GM12872 (cell line): ENCODE results near the gene RIPOR2.

Source experiments
- CTCF ChIP-seq: IDR thresholded peaks from 3 replicates; pipeline ENCODE4 v1.5.1; 2011; ENCODE audit warnings: low read depth, mild to moderate bottlenecking, low read length, moderate library complexity; ENCODE audit not compliant: insufficient read depth

Gene RIPOR2

DNA sequence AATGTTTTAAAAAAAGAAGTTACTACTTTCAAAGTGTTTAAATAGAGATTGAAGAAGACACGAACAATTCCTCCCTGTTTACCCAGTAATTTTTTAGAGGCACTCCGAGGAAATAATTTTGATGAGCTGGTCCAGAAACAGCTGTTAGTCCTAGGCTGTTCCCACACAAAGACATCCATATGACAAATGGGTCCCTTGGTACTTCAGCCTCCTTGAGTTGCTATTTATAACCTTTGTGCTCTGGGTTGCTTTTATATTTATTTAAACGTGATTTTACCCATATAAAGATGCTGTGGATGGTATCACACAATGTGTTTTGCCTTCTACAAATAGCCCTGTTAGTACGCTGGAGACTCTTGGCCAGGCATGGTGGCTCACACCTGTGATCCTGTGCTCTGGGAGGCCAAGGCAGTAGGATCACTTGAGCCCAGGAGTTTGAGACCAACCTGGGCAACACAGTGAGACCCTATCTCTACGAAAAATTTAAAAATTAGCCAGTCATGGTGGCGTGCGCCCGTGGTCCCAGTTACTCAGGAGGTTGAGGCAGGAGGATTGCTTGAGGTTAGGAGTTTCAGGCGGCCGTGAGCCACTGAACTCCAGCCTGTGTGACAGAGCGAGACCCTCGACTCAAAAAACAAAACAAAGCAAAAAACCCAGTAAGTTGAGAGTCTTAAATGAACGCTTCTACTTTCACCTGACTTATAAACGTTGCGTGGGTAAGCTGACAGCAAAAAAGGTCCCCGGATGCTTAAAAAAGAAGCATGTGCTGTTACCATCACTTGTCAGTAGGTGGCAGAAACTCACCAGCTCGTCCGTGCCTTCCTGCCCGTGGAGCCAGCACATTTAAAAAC lies 80.1 kb downstream of the RIPOR2 start:
- peak; percentile 82 for TF ChIP-seq CTCF

GRCh38 chr6:24854077-24854666 lies 81.6 kb downstream of the RIPOR2 start:
- TF ChIP-seq CTCF: no peak

- TF ChIP-seq CTCF: no peak
Observed at GRCh38 chr6:24851086-24851485, 84.7 kb downstream of the RIPOR2 start.

DNA sequence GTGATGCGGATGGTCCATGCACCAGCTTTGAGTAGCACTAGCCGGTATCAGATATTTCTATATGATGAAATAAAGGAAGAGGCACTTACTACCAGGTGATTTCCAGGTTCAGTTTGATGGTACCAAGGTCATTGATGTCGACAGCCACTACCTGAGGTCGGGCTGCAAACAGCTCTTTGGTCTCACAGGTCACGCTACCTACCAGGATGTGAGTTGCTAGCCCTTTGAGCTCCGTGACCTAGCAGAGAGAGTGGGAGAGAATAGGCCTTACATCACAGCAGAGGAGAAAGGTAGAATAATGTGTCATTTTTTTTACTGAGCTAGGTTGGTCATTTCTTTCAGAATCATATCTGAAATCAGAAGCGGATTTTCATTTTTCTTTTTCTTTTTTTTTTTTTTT lies 86.0 kb downstream of the RIPOR2 start:
- no peak for TF ChIP-seq CTCF

GRCh38 chr6:24848461-24848860 lies 87.3 kb downstream of the RIPOR2 start:
- TF ChIP-seq CTCF: no peak

GRCh38 chr6:24847402-24847801 lies 88.4 kb downstream of the RIPOR2 start:
- no peak for TF ChIP-seq CTCF

DNA sequence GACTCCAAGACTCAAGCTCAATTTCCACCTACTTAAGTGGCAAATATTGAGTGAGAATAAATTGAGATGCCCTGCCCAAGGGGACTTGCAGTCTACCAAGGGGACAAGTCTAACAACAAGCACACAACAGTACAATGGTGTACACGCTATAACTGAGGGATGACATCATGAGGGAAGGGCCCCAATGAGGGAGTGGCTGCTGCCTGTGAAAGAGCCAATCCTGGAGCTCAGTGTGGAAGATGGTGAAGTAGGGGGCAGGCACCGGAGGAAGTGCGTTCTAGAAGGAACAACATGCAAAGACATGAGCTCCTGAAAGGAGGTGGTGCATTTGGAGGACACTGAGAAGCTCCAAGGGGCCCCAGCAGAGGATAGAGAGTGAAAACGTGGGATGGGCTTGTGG lies 90.2 kb downstream of the RIPOR2 start:
- no peak for TF ChIP-seq CTCF
